HG03025 (cell line): ENCODE results near the gene LPP.

ENCODE experiments used
- ATAC-seq: cut with Tn5 transposase; IDR thresholded peaks from one replicate; pipeline ENCODE4 v1.9.1; 2021; ENCODE audit warnings: mild to moderate bottlenecking, moderate library complexity; ENCODE audit not compliant: unreplicated experiment, low FRiP score

LPP gene

GRCh38 chr3:188906236-188906635, 752.3 kb downstream of the LPP start:
- ATAC-seq = no peak

GRCh38 chr3:188908002-188908850, 754.3 kb downstream of the LPP start:
- ATAC-seq = no peak

GRCh38 chr3:188911026-188911850, 757.3 kb downstream of the LPP start:
- no peak for ATAC-seq

GRCh38 chr3:188913084-188913483, 759.1 kb downstream of the LPP start:
- ATAC-seq = no peak

- peak; percentile 48 for ATAC-seq
These were observed 760.6 kb downstream of the LPP start for GRCh38 chr3:188914552-188914951.

- ATAC-seq = no peak
These were observed 761.2 kb downstream of the LPP start for GRCh38 chr3:188915127-188915526.

- peak; percentile 61 for ATAC-seq
These were observed 763.0 kb downstream of the LPP start for GRCh38 chr3:188916934-188917401.

GRCh38 chr3:188918093-188918492, 764.1 kb downstream of the LPP start:
- ATAC-seq = no peak

GRCh38 chr3:188923671-188924070, 769.7 kb downstream of the LPP start:
- ATAC-seq = no peak

GRCh38 chr3:188925376-188925775, 771.4 kb downstream of the LPP start:
- no peak for ATAC-seq

- ATAC-seq = no peak
These were observed 772.2 kb downstream of the LPP start for GRCh38 chr3:188926111-188926510.

- no peak for ATAC-seq
These were observed 773.0 kb downstream of the LPP start for GRCh38 chr3:188926741-188927511.

- no peak for ATAC-seq
These were observed 774.0 kb downstream of the LPP start for GRCh38 chr3:188927971-188928370.

- no peak for ATAC-seq
These were observed 775.2 kb downstream of the LPP start for GRCh38 chr3:188929137-188929536.

GRCh38 chr3:188931036-188931435, 777.1 kb downstream of the LPP start:
- ATAC-seq = no peak

GRCh38 chr3:188931531-188931930, 777.6 kb downstream of the LPP start:
- ATAC-seq = no peak

GRCh38 chr3:188934989-188935388, 781.0 kb downstream of the LPP start:
- no peak for ATAC-seq

- ATAC-seq = no peak
These were observed 782.7 kb downstream of the LPP start for GRCh38 chr3:188936597-188937107.

GRCh38 chr3:188937389-188937788, 783.4 kb downstream of the LPP start:
- no peak for ATAC-seq

- no peak for ATAC-seq
These were observed 785.0 kb downstream of the LPP start for GRCh38 chr3:188938999-188939398.
